ENCODE measurements around the gene GRK3. TPM values are rescaled to one million over a fixed set of nuclear protein-coding genes. Genes with fewer than 3 reads are reported as not detected.

GRK3 gene
- total and polyA plus RNA-seq, 2 of the 4 experiments (the other 2 are of a cell fraction): 0.58 to 1.6 TPM

DNA sequence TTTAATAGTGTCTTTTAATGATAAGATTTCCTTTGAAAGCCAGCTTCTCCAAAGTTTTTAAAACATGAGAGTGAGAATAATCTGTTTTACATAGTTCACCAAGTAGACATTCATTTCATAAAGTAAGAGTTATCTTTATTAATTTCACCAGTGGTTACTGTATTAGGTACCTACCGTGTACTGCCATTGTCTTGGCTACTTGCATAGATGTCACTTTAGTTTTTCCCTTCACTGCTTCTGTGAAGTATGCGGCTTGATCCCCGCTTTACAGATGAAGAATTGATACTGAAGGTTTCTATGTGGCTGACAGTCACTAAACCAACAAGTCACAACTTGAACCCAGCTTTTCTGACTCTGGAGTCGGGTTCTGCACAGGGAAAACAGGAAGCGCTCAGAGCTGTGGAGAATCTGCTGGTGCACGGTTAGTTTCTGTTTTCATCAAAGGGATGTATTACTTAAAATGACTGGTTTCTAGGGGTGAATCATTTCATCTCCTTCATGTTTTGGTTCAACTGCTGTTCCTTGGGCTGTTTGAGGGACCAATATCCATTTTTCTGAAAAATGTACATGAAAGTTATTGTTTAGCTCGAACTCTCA is 138.2 kb downstream of the GRK3 start:
- Histone ChIP-seq H3K9me3 (ENCODE audit: control insufficient read depth, insufficient read depth, low read length) (no peaks in the 10 kb centered on the region), H3K79me1 (ENCODE audit: low read depth in 1 of 2, low read length in 2 of 2) (no peaks in the 10 kb centered on the region), H3K4me3 (ENCODE audit: insufficient read depth, low read depth, low read length) (no peak overlapping the region), H2AK5ac (ENCODE audit: low read depth, low read length) (no peak overlapping the region), H3K9me1 (ENCODE audit: insufficient read depth, low read length) (no peaks in the 10 kb centered on the region), H3K23ac (ENCODE audit: low read depth, low read length) (no peak overlapping the region), H3K18ac (ENCODE audit: low read depth, low read length) (no peak overlapping the region), H4K8ac (ENCODE audit: low read depth in 2 of 2, low read length in 2 of 2) (no peak overlapping the region), H3K14ac (replicated peaks; ENCODE audit: low read depth, low read length) (no peak overlapping the region), H4K91ac (ENCODE audit: insufficient read depth, low read depth, low read length) (no peak overlapping the region), H2BK120ac (ENCODE audit: low read depth, low read length) (no peak overlapping the region), H3K9ac (ENCODE audit: low read depth, low read length) (no peak overlapping the region), H2AFZ (replicated peaks; ENCODE audit: low read length, poor library complexity) (no peak overlapping the region), H3K4me1 (ENCODE audit: control insufficient read depth, insufficient read depth, low read length) (no peaks in the 10 kb centered on the region), H3K56ac (ENCODE audit: extremely low read depth, insufficient read depth, low read length) (no peak overlapping the region), H2BK5ac (ENCODE audit: low read depth, low read length, poor library complexity, severe bottlenecking) (no peak overlapping the region), H4K20me1 (ENCODE audit: insufficient read depth, low read length) (no peaks in the 10 kb centered on the region), H3K4ac (ENCODE audit: low read depth, low read length) (no peak overlapping the region), H3K27ac (ENCODE audit: insufficient read depth, low read length) (no peak overlapping the region), H3K4me2 (ENCODE audit: low read depth, low read length) (no peak overlapping the region), H4K5ac (ENCODE audit: low read depth, low read length) (no peak overlapping the region), H2AK9ac (replicated peaks; ENCODE audit: low read depth, low read length, poor library complexity) (no peak overlapping the region), H3K36me3 (ENCODE audit: control insufficient read depth, insufficient read depth, low read length) (no peaks in the 10 kb centered on the region), H3K27me3 (ENCODE audit: control insufficient read depth, insufficient read depth, low read length) (no peaks in the 10 kb centered on the region), H2BK20ac (ENCODE audit: low read depth, low read length) (no peak overlapping the region), H2BK15ac (ENCODE audit: low read depth, low read length) (no peak overlapping the region)
- no CpG with 5 or more reads among the region's 7 CpGs for WGBS, 2 experiments (ENCODE audit: extremely low coverage in 2 of 2, insufficient read length in 1 of 2)
- CTCF ChIA-PET: interaction anchor here (0.6 kb wide), 1 partner anchor 240 kb away, joined by 3 read pairs; no protein-coding TSS in a partner anchor
- in situ Hi-C loops (cut with MboI; ENCODE audit: low sequenced_read_pairs): loop anchor here (5.0 kb wide), 1 partner anchor 235 kb away; no protein-coding TSS in a partner anchor
- ATAC-seq (ENCODE audit: low read depth) (no peak), DNase-seq (no peak)
- dilution Hi-C loops (cut with HindIII; ENCODE audit: low sequenced_read_pairs, unreplicated experiment): no loop called here
- intact Hi-C loops (cut with micrococcal nuclease): loop anchor here (1.0 to 5.0 kb wide), 4 partner anchors 240 to 500 kb away; no protein-coding TSS in a partner anchor
- no TSS peak for BruUV-seq (replicated peaks)
- TF ChIP-seq NFE2L2 (IDR thresholded peaks at IDR 0.05; ENCODE audit: low read depth, low read length) (no peak), MAFK (IDR thresholded peaks at IDR 0.05; ENCODE audit: low read depth, low read length) (no peak), RFX5 (IDR thresholded peaks at IDR 0.05; ENCODE audit: low read depth, low read length) (no peak), MAZ (IDR thresholded peaks at IDR 0.05; ENCODE audit: borderline replicate concordance, low read depth, low read length) (no peak), BHLHE40 (IDR thresholded peaks at IDR 0.05; ENCODE audit: low read depth, low read length) (no peak), CHD1 (IDR thresholded peaks at IDR 0.05; ENCODE audit: low read depth, low read length) (no peak), FOS (IDR thresholded peaks at IDR 0.05; ENCODE audit: low read depth, low read length) (no peak), RCOR1 (IDR thresholded peaks at IDR 0.05; ENCODE audit: insufficient replicate concordance, low read length) (no peak), CEBPB (IDR thresholded peaks at IDR 0.05; ENCODE audit: low read depth, low read length) (no peak), POLR2A (IDR thresholded peaks at IDR 0.05; ENCODE audit: low read depth, low read length) (no peak), RAD21 (IDR thresholded peaks at IDR 0.05; ENCODE audit: low read length) (no peak), SMC3 (IDR thresholded peaks at IDR 0.05; ENCODE audit: low read depth, low read length) (no peak), MXI1 (IDR thresholded peaks at IDR 0.05; ENCODE audit: borderline replicate concordance, low read depth, low read length) (no peak)
- TF ChIP-seq, protein P1, sequence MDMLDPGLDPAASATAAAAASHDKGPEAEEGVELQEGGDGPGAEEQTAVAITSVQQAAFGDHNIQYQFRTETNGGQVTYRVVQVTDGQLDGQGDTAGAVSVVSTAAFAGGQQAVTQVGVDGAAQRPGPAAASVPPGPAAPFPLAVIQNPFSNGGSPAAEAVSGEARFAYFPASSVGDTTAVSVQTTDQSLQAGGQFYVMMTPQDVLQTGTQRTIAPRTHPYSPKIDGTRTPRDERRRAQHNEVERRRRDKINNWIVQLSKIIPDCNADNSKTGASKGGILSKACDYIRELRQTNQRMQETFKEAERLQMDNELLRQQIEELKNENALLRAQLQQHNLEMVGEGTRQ (IDR thresholded peaks at IDR 0.05; ENCODE audit: low read depth, low read length): no peak
- TF ChIP-seq, protein P2, sequence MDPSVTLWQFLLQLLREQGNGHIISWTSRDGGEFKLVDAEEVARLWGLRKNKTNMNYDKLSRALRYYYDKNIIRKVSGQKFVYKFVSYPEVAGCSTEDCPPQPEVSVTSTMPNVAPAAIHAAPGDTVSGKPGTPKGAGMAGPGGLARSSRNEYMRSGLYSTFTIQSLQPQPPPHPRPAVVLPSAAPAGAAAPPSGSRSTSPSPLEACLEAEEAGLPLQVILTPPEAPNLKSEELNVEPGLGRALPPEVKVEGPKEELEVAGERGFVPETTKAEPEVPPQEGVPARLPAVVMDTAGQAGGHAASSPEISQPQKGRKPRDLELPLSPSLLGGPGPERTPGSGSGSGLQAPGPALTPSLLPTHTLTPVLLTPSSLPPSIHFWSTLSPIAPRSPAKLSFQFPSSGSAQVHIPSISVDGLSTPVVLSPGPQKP (IDR thresholded peaks at IDR 0.05; ENCODE audit: borderline replicate concordance, low read depth, low read length): no peak
- TF ChIP-seq, protein P3, sequence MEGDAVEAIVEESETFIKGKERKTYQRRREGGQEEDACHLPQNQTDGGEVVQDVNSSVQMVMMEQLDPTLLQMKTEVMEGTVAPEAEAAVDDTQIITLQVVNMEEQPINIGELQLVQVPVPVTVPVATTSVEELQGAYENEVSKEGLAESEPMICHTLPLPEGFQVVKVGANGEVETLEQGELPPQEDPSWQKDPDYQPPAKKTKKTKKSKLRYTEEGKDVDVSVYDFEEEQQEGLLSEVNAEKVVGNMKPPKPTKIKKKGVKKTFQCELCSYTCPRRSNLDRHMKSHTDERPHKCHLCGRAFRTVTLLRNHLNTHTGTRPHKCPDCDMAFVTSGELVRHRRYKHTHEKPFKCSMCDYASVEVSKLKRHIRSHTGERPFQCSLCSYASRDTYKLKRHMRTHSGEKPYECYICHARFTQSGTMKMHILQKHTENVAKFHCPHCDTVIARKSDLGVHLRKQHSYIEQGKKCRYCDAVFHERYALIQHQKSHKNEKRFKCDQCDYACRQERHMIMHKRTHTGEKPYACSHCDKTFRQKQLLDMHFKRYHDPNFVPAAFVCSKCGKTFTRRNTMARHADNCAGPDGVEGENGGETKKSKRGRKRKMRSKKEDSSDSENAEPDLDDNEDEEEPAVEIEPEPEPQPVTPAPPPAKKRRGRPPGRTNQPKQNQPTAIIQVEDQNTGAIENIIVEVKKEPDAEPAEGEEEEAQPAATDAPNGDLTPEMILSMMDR (conservative IDR thresholded peaks at IDR 0.05; ENCODE audit: low read depth, low read length): no peak
- POLR2A ChIA-PET (ENCODE audit: unreplicated experiment): no interaction called here

Data from IMR-90 (cell line).